NCI-H2227 (cell line): Measurements from ENCODE around the gene TLK1.
A peak's percentile ranks its signal among the peaks of the same experiment; 100 is the strongest.
"Not testable (repeated sequence)": the region's sequence is repeated elsewhere in the genome, so short reads cannot be mapped to it uniquely, and the experiment has no call there.

Experiments used
- DNase-seq: peaks from one replicate; lab custom pipeline; 2025; ENCODE audit not compliant: unreplicated experiment; lab: John Stamatoyannopoulos, UW

TLK1 gene

DNA sequence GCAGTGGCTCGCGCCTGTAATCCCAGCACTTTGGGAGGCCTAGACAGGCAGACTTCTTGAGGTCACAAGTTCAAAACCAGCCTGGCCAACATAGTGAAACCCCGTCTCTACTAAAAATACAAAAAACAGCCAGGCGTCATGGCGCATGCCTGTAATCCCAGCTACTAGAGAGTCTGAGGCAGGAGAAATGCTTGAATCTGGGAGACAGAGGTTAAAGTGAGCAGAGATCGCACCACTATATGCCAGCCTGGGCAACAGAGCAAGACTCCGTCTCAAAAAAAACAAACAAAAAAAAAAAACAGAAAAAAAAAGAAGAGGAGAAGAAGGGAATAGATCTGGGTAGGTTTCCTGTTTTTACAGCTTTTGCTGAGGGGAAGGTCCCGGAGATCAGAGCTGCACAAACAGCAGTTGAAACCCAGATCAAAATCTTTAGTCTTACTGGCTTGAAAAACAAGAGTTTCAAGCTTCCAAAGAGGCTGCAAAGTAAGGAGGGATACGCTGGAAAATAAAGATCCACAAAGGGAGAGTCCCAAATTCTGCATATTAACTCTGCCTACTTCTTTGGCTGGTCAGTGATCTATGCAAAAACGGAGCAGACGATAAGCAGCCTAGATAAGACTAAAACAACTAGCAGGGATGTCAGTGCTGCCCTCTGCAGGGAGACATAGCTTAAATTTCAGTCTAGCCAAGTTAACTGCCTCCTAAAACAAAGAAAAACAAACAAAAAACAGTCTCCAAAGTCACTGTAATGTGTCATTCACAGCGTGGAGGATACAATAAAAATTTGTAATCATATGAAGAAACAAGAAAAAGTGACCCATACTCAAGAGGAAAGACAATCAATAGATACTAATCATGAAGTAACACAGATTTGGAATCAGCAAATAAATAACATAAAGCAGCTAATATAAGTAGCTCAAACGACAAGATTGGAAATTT, 74.1 kb downstream of the TLK1 start:
- peak; percentile 54 for DNase-seq

DNA sequence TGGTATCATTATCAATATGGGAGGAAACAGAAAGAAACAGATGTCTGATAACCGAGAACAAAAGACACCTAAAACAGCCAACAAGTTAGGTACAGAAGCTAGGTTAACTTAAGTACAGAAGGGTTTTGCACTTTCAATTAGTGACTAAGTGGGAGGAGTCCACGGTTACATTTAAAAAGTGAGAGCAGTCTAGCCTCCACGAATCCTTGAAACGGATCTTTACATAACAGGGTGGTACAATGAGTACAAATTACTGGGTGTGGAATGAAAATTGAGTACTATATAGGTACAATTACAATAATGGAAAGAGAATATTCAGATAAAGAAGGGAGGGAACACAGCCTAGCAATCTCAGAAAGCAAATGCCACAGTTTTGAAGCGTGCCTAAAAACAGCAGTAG, 76.6 kb downstream of the TLK1 start:
- DNase-seq: peak; percentile 36

GRCh38 chr2:171083451-171083850, 77.2 kb downstream of the TLK1 start:
- no peak for DNase-seq

GRCh38 chr2:171081649-171082111, 79.0 kb downstream of the TLK1 start:
- no peak for DNase-seq

- DNase-seq: no peak
These were observed 80.1 kb downstream of the TLK1 start for GRCh38 chr2:171080607-171081006.

DNA sequence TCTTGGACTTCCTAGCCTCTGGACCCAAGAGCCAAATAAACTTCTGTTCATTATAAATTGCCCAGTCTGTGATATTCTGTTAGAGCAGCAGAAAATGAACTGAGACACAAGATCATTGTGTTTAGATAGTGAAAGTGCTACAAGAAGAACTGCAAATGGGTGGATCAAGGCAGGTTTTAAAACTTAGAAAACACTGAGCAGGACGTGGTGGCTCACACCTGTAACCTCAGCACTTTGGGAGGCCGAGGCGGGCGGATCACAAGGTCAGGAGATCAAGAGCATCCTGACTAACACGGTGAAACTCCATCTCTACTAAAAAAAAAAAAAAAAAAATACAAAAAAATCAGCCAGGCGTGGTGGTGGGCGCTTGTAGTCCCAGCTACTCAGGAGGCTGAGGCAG, 84.3 kb downstream of the TLK1 start:
- DNase-seq: not testable (repeated sequence)

DNA sequence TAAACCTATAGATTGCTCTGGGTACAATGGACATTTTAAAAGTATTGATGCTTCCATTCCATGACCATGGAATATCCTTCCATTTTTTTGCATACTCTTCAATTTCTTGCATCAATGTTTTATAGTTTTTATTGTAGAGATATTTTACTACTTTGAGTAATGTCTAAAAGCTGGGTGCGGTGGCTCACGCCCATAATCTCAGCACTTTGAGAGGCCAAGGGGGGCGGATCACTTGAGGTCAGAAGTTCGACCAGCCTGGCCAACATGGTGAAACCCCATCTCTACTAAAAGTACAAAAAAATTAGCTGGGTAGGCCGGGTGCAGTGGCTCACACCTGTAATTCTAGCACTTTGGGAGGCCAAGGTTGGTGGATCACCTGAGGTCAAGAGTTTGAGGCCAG, 88.5 kb downstream of the TLK1 start:
- no peak for DNase-seq

- DNase-seq: no peak
These were observed 91.3 kb downstream of the TLK1 start for GRCh38 chr2:171069286-171069956.

DNA sequence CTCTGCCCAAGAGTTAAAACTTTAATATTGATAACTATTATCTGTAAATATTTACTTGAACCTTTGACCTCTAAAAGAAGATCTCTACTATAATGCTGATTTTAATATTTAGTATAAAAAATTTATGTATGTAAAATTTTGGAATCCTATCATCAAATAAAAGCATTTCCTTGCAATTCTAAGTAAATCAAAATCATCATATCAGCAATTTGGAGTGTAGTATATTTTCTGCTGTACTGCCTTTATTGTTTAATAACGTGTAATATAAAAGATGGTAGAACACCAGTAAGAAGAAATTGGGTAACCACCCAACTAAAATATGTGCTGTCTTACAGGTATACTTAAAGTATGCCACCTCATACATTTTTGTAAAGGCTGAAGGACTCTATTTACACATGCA, 94.6 kb downstream of the TLK1 start:
- no peak for DNase-seq

DNA sequence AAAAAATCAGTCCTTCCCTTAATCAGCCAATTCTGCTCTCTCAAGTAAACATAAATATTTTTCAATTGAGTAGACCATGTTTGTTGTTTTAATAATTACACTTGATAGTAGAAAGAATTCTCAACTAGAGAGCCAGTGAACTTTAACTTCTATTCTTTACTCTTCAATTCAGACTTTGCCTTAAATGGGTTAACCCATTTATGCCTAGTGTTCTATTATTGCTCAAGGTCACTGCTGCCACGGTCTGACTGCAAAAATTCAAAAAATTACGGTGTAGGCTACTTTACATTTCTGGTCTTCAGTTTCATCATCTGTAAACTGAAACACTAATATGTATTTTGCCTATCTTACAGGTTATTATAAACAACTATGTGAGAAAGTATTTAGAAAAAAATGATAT, 103.1 kb downstream of the TLK1 start:
- DNase-seq: no peak

GRCh38 chr2:171056307-171056706, 104.4 kb downstream of the TLK1 start:
- no peak for DNase-seq

GRCh38 chr2:171049691-171050090, 111.0 kb downstream of the TLK1 start:
- DNase-seq: no peak

DNA sequence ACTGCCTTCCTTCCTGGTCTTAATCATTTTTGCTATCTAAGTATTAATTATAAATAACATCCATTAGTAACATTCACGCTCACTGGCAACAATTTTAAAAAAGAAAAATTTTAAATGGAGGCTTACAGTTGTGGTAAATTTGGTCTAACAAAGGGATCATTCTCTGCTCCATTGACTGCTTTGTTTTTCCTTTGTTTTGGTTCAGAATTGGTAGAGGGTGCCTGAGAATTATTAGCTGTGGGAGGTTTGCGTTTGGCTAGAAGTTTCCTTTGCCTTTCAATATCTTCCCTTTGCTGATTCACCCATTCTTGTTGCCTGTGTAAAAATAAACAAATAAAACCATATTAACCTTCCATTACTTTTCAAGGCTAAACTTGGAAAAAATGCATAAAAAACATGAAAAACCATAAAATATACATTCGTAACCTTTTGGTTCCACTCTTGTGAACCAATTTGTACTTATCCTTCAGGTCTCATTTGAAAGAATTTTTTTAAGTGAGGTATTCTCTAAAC, 114.6 kb downstream of the TLK1 start:
- no peak for DNase-seq

GRCh38 chr2:171044416-171044815, 116.3 kb downstream of the TLK1 start:
- no peak for DNase-seq

DNA sequence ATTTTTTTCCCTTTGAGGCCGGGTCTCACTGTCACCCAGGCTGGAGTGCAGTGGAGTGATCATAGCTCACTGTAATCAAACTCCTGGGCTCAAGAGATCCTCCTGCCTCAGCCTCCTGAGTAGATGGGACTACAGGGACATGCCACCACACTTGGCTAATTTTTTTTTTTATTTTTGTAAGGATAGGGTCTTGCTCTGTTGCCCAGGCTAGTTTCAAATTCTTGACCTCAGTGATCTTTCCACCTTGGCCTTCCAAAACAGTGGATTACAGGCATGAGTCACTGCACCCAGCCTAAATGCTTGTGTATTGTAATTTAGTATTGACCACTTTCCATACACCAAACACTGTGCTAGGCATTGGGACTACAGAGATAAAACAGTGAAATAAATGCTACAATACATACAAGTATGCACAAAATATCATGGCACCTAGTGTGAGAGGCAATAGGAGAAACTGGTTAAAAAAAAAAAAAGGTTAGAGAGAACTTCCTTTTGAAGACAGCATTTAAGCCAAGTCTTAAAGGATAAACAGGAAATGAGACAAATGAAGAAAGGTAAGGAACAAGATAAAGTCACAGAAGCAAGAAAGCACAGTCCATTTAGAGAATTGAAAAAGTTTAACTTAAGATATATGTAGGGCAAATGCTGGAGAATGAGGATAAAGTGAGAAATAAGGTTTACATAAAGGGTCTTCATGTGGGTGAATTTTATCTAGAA, 118.3 kb downstream of the TLK1 start:
- DNase-seq: no peak

DNA sequence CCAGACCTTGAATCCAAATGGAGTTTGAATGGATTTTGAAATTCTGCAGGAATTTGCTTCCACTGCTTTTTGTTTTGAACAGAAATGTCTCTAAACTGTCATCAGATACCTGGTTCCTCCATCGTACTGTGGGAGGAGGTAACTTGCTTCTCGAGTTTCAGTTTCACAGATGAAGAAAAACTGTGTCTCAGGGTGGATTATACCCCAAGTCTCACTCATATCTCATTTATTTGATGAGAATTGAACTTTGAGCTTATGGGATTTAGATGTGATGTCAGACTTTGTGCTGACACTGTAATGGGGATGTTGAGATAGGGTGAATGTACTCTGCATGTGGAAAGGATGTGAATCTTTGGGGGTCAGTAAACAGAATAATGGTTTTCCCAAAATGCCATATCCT, 124.2 kb downstream of the TLK1 start:
- no peak for DNase-seq

- no peak for DNase-seq
These were observed 126.4 kb downstream of the TLK1 start for GRCh38 chr2:171034315-171034714.

DNA sequence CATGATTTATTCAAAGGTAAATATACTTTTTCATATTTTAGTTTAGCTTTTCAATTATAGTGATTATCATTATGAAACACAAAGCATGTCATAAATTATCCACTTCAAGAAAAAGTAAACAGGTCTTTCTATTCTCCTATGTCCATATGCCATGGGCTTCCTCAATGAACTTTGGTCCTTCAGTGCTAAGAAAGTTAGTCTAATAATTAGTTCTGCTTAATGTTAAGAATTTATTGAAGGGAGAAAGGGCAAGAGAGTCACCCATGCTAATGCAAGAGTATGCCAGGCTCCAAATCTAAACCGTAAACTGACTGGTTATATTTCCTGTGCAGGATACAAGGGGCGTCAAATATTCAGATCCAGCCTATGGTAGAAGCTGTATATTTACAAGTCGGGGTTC, 135.5 kb downstream of the TLK1 start:
- no peak for DNase-seq

DNA sequence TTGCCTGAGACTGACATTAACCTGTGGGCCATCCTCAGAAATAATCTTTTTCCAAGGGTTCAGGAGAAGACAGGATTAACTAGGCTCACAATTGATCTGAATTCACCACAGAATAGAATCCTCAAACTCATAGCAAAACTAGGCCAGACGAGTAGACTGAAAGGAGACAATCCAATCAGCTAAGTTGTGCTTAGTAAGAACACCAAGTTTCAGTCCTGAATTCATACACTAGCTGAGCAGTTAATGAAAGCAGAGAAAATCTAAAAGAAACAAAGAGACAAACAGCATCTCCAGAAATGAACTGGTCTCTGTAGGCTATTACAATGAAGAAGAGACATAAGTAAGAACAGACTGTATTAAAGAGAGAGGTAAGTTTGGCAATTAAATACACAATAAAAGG, 142.2 kb downstream of the TLK1 start:
- DNase-seq: no peak

DNA sequence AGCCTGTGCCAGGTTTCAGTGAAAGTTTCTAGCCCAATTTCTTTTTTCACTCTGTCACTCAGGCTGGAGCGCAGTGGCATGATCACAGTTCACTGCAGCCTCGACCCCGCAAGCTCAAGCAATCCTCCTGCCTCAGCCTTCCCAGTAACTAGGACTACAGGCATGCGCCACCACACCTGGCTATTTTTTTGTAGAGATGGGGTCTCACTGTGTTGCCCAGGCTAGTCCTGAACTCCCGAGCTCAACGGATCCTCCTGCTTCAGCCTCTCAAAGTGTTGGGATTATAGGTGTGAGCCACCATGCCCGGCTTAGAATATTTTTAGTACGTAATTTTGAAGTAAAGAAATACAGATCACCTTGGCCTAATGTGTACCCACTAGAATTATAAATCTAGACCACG, 144.6 kb downstream of the TLK1 start:
- no peak for DNase-seq

- DNase-seq: no peak
These were observed 146.8 kb downstream of the TLK1 start for GRCh38 chr2:171013851-171014250.
